Measurements from ENCODE around the gene MDFIC.

MDFIC gene

DNA sequence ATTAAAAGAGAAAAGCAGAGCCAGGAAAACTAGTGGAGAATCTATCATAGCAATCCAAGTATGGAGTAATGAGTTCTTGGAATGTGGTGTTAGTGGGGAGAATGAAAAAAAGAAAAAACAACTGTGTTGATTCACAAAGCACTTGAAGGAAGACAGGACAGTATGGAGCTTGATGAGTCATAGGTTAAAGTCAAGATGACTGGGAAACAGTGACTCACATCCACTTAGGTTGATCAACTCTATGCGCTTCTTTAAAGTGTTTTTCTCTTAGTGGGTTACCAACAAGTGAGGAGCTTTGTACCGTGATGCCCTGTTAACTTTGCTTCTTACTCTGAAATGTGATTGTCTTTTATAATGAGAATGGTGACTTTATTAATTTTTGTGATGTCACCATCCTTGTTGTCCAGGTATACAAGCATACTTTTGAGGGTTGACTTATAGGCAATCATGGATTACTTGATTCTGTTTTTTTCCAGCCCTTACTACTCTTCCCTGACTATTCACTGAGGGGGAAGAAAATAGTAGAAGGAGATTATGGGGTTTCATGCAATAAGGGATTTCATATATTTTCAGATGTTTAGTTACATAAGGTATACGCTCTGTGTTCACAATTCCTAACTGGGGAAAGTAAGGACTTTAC lies 32.1 kb upstream of the MDFIC start:
- Histone ChIP-seq H3K9me3 (ENCODE audit: insufficient read depth, low read depth, low read length) (0 out of 2 replicates have a peak, but pooled peaks cover 7% of the 10 kb centered on the region), H3K36me3 (ENCODE audit: insufficient read depth, low read length) (no peaks in the 10 kb centered on the region), H3K9me2 (replicated peaks; ENCODE audit: low read depth, low read length) (no peaks in the 10 kb centered on the region), H3K4me1 (ENCODE audit: insufficient read depth, low read length, poor library complexity, severe bottlenecking) (no peaks in the 10 kb centered on the region), H2AFZ (ENCODE audit: low read length) (no peak overlapping the region), H4K20me1 (ENCODE audit: insufficient read depth, low read length, poor library complexity, severe bottlenecking) (no peaks in the 10 kb centered on the region), H3K4me3 (ENCODE audit: low read length, poor library complexity, severe bottlenecking) (no peak overlapping the region), H3F3A (ENCODE audit: low read depth) (no peaks in the 10 kb centered on the region), H3K79me2 (ENCODE audit: insufficient read depth, low read length) (no peaks in the 10 kb centered on the region), H3K27me3 (ENCODE audit: insufficient read depth, low read length, poor library complexity, severe bottlenecking) (no peaks in the 10 kb centered on the region), H3K9ac (ENCODE audit: low read depth, low read length, poor library complexity, severe bottlenecking) (no peak overlapping the region), H3K4me2 (ENCODE audit: low read depth, low read length, poor library complexity, severe bottlenecking) (no peak overlapping the region)
- no peak for TF ChIP-seq EZH2phosphoT487 (IDR thresholded peaks at IDR 0.05; ENCODE audit: borderline replicate concordance)
- TF ChIP-seq, protein P1, sequence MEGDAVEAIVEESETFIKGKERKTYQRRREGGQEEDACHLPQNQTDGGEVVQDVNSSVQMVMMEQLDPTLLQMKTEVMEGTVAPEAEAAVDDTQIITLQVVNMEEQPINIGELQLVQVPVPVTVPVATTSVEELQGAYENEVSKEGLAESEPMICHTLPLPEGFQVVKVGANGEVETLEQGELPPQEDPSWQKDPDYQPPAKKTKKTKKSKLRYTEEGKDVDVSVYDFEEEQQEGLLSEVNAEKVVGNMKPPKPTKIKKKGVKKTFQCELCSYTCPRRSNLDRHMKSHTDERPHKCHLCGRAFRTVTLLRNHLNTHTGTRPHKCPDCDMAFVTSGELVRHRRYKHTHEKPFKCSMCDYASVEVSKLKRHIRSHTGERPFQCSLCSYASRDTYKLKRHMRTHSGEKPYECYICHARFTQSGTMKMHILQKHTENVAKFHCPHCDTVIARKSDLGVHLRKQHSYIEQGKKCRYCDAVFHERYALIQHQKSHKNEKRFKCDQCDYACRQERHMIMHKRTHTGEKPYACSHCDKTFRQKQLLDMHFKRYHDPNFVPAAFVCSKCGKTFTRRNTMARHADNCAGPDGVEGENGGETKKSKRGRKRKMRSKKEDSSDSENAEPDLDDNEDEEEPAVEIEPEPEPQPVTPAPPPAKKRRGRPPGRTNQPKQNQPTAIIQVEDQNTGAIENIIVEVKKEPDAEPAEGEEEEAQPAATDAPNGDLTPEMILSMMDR (conservative IDR thresholded peaks at IDR 0.05; ENCODE audit: low read length): no peak

- Histone ChIP-seq H4K20me1 (ENCODE audit: insufficient read depth, low read length, poor library complexity, severe bottlenecking) (no peaks in the 10 kb centered on the region), H3K27me3 (ENCODE audit: insufficient read depth, low read length, poor library complexity, severe bottlenecking) (no peaks in the 10 kb centered on the region), H3K9me2 (replicated peaks; ENCODE audit: low read depth, low read length) (no peaks in the 10 kb centered on the region), H3K4me3 (ENCODE audit: low read length, poor library complexity, severe bottlenecking) (no peak overlapping the region), H3K9me3 (ENCODE audit: insufficient read depth, low read depth, low read length) (0 out of 2 replicates have a peak, but pooled peaks cover 7% of the 10 kb centered on the region), H3K4me1 (ENCODE audit: insufficient read depth, low read length, poor library complexity, severe bottlenecking) (no peaks in the 10 kb centered on the region), H3K4me2 (ENCODE audit: low read depth, low read length, poor library complexity, severe bottlenecking) (no peak overlapping the region), H2AFZ (ENCODE audit: low read length) (no peak overlapping the region), H3F3A (ENCODE audit: low read depth) (no peaks in the 10 kb centered on the region), H3K79me2 (ENCODE audit: insufficient read depth, low read length) (no peaks in the 10 kb centered on the region), H3K9ac (ENCODE audit: low read depth, low read length, poor library complexity, severe bottlenecking) (no peak overlapping the region), H3K36me3 (ENCODE audit: insufficient read depth, low read length) (no peaks in the 10 kb centered on the region)
- TF ChIP-seq, protein P1 (conservative IDR thresholded peaks at IDR 0.05; ENCODE audit: low read length): no peak
- no peak for TF ChIP-seq EZH2phosphoT487 (IDR thresholded peaks at IDR 0.05; ENCODE audit: borderline replicate concordance)
These were observed 31.3 kb upstream of the MDFIC start for GRCh38 chr7:114890561-114890960.

DNA sequence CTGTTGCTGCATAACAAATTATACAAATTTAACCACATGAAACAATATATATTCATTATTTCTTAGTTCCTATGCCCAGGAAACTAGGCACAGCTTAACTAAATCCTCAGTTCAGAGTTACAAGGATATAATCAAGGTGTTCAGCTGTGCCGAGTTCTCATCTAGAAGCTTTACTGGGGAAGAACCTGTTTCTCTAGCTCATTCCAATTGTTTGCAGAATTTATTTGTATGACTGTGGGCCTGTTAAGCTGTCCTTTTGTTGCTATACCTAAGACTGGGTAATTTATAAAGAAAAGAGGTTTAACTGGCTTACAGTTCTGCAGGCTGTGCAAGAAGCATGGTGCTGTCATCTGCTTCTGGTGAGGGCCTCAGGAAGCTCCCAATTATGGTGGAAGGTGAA lies 21.8 kb upstream of the MDFIC start:
- H4K20me1 ChIP-seq (ENCODE audit: insufficient read depth, low read length, poor library complexity, severe bottlenecking): no peaks in the 10 kb centered on the region
- no peak overlapping the region for H3K4me3 ChIP-seq (ENCODE audit: low read length, poor library complexity, severe bottlenecking)
- H3K4me1 ChIP-seq (ENCODE audit: insufficient read depth, low read length, poor library complexity, severe bottlenecking): no peaks in the 10 kb centered on the region
- no peaks in the 10 kb centered on the region for H3K9me2 ChIP-seq (replicated peaks; ENCODE audit: low read depth, low read length)
- no peak overlapping the region for H3K4me2 ChIP-seq (ENCODE audit: low read depth, low read length, poor library complexity, severe bottlenecking)
- H3K27me3 ChIP-seq (ENCODE audit: insufficient read depth, low read length, poor library complexity, severe bottlenecking): no peaks in the 10 kb centered on the region
- H2AFZ ChIP-seq (ENCODE audit: low read length): no peak overlapping the region
- H3K9me3 ChIP-seq (ENCODE audit: insufficient read depth, low read depth, low read length): no peaks in the 10 kb centered on the region
- H3K79me2 ChIP-seq (ENCODE audit: insufficient read depth, low read length): no peaks in the 10 kb centered on the region
- H3K36me3 ChIP-seq (ENCODE audit: insufficient read depth, low read length): no peaks in the 10 kb centered on the region
- H3K9ac ChIP-seq (ENCODE audit: low read depth, low read length, poor library complexity, severe bottlenecking): no peak overlapping the region
- no peaks in the 10 kb centered on the region for H3F3A ChIP-seq (ENCODE audit: low read depth)
- TF ChIP-seq EZH2phosphoT487 (IDR thresholded peaks at IDR 0.05; ENCODE audit: borderline replicate concordance): no peak
- TF ChIP-seq, protein P1 (conservative IDR thresholded peaks at IDR 0.05; ENCODE audit: low read length): no peak

Measured in Loucy (cell line).